GM23338 (cell line): ENCODE measurements around the gene SLC30A10. TPM values are rescaled to one million over a fixed set of nuclear protein-coding genes. Genes with fewer than 3 reads are reported as not detected.

ENCODE experiments used
- ATAC-seq: fragments of 200-7000 bp; cut with Tn5 transposase; 3 replicates; pipeline ENCODE4 v1.9.1; 2020
- DNase-seq: peaks from one replicate; pipeline ENCODE4 v3.0.0-alpha.2; 2015; ENCODE audit warnings: low spot score
- H2AFZ ChIP-seq: fragments of 200-600 bp; sonication (generic); 2 replicates; pipeline ENCODE4 v1.8.0; 2016; ENCODE audit warnings: antibody characterized with exemption, mild to moderate bottlenecking, moderate library complexity
- H3F3A ChIP-seq: fragments of 200-600 bp; sonication (generic); replicated peaks from 2 replicates; pipeline ENCODE4 v1.8.0; 2017; ENCODE audit warnings: antibody characterized with exemption, mixed run types, low read depth
- H3K27ac ChIP-seq: fragments of 200-600 bp; sonication (generic); 2 replicates; pipeline ENCODE4 v1.6.1; 2016; ENCODE audit warnings: low read depth
- H3K27me3 ChIP-seq: fragments of 200-600 bp; sonication (generic); 2 replicates; pipeline ENCODE4 v1.8.0; 2016; ENCODE audit warnings: mild to moderate bottlenecking, mixed run types, moderate library complexity; ENCODE audit not compliant: insufficient read depth
- H3K36me3 ChIP-seq: fragments of 200-600 bp; sonication (generic); 2 replicates; pipeline ENCODE4 v1.8.0; 2016; ENCODE audit warnings: mild to moderate bottlenecking; ENCODE audit not compliant: insufficient read depth
- H3K4me1 ChIP-seq: fragments of 200-600 bp; sonication (generic); 2 replicates; pipeline ENCODE4 v1.8.0; 2016; ENCODE audit warnings: mild to moderate bottlenecking, moderate library complexity; ENCODE audit not compliant: insufficient read depth
- H3K4me2 ChIP-seq: fragments of 200-600 bp; sonication (generic); 2 replicates; pipeline ENCODE4 v1.7.1; 2017; ENCODE audit warnings: mixed run types
- H3K4me3 ChIP-seq: fragments of 200-600 bp; sonication (generic); 2 replicates; pipeline ENCODE4 v1.6.1; 2016; ENCODE audit warnings: mixed run types
- H3K79me2 ChIP-seq: fragments of 200-600 bp; sonication (generic); replicated peaks from 2 replicates; pipeline ENCODE4 v1.8.0; 2017; ENCODE audit warnings: mild to moderate bottlenecking; ENCODE audit not compliant: insufficient read depth
- H3K9me2 ChIP-seq: fragments of 200-600 bp; sonication (generic); 2 replicates; pipeline ENCODE4 v1.8.0; 2017; ENCODE audit not compliant: insufficient read depth
- H4K20me1 ChIP-seq: fragments of 200-600 bp; sonication (generic); replicated peaks from 2 replicates; pipeline ENCODE4 v1.8.0; 2017; ENCODE audit warnings: mild to moderate bottlenecking; ENCODE audit not compliant: insufficient read depth
- H3K27ac Mint-ChIP-seq: 2 replicates; pipeline ENCODE4 v1.8.0; 2020; ENCODE audit warnings: inconsistent platforms, mild to moderate bottlenecking, moderate library complexity, mixed read lengths
- H3K27me3 Mint-ChIP-seq: 3 replicates; pipeline ENCODE4 v1.8.0; 2022; ENCODE audit warnings: low read depth, mild to moderate bottlenecking, moderate library complexity, mixed read lengths, inconsistent platforms; ENCODE audit not compliant: insufficient read depth, poor library complexity
- H3K36me3 Mint-ChIP-seq: 3 replicates; pipeline ENCODE4 v1.8.0; 2021; ENCODE audit warnings: low read depth, mild to moderate bottlenecking, inconsistent platforms, moderate library complexity, mixed read lengths
- H3K4me1 Mint-ChIP-seq: 3 replicates; pipeline ENCODE4 v1.8.0; 2020; ENCODE audit warnings: mild to moderate bottlenecking, inconsistent platforms, mixed read lengths
- H3K4me3 Mint-ChIP-seq: 3 replicates; pipeline ENCODE4 v1.8.0; 2021; ENCODE audit warnings: moderate library complexity, mild to moderate bottlenecking, inconsistent platforms, mixed read lengths
- H3K9me3 Mint-ChIP-seq: 3 replicates; pipeline ENCODE4 v1.8.0; 2020; ENCODE audit warnings: moderate library complexity, mild to moderate bottlenecking, inconsistent platforms, mixed read lengths
- CREB1 ChIP-seq: fragments of 250-450 bp; sonication (Bioruptor Pico); IDR thresholded peaks from 2 replicates; pipeline ENCODE4 v1.5.0; 2020; ENCODE audit warnings: low read depth, mild to moderate bottlenecking, moderate library complexity
- EZH2 ChIP-seq: fragments of 200-600 bp; sonication (generic); IDR thresholded peaks from one replicate; pipeline ENCODE4 v1.8.0; 2017; ENCODE audit warnings: antibody characterized with exemption, mild to moderate bottlenecking, low read depth; ENCODE audit not compliant: unreplicated experiment
- EZH2phosphoT487 ChIP-seq: fragments of 200-600 bp; sonication (generic); IDR thresholded peaks from one replicate; pipeline ENCODE4 v1.8.1; 2018; ENCODE audit warnings: antibody characterized with exemption; ENCODE audit not compliant: unreplicated experiment
- JUNB ChIP-seq: IDR thresholded peaks from one replicate; pipeline ENCODE4 v1.6.1; 2016; ENCODE audit warnings: antibody characterized with exemption; ENCODE audit not compliant: unreplicated experiment
- STAT1 ChIP-seq: IDR thresholded peaks from one replicate; pipeline ENCODE4 v1.6.1; 2016; ENCODE audit warnings: antibody characterized with exemption; ENCODE audit not compliant: unreplicated experiment
- ZNF114 ChIP-seq: fragments of 250-450 bp; sonication (Bioruptor Pico); IDR thresholded peaks from 2 replicates; pipeline ENCODE4 v1.5.0; 2020; ENCODE audit warnings: mild to moderate bottlenecking, moderate library complexity
- ZNF331 ChIP-seq: fragments of 250-450 bp; sonication (Bioruptor Pico); IDR thresholded peaks from 2 replicates; pipeline ENCODE4 v1.5.0; 2020; ENCODE audit warnings: low read depth, mild to moderate bottlenecking, moderate library complexity
- polyA plus RNA-seq: library from polyadenylated mRNA; unstranded; fragments of >200 nt; fragmentation: Nextera tagmentation; extraction: Ambion mirVana; gene quantifications from 2 replicates; pipeline ENCODE4 v1.2.1, GENCODE V29; 2016
- total RNA-seq: library from RNA; depleted of rRNA; stranded (reverse); fragments of >200 nt; shearing (Covaris generic); gene quantifications from 2 replicates; pipeline ENCODE4 v1.2.3, GENCODE V29; 2014
- TF ChIP-seq, protein P1 (sequence below): IDR thresholded peaks from 2 replicates; pipeline ENCODE4 v1.6.1; 2016; ENCODE audit warnings: antibody characterized with exemption
- TF ChIP-seq, protein P2 (sequence below): IDR thresholded peaks from one replicate; pipeline ENCODE4 v1.6.1; 2018; ENCODE audit warnings: antibody characterized with exemption; ENCODE audit not compliant: unreplicated experiment
- TF ChIP-seq, protein P3 (sequence below), 2 experiments: fragments of 200-600 bp in 1 of 2; sonication (generic) in 1 of 2; conservative IDR thresholded peaks; 2 replicates each; pipeline versions ENCODE4 v1.5.1 to v1.6.1; 2016 to 2017; ENCODE audit warnings: antibody characterized with exemption in 2 of 2, low read depth in 2 of 2, mild to moderate bottlenecking in 2 of 2, moderate library complexity in 1 of 2
- TF ChIP-seq, protein P4 (sequence below): fragments of 250-450 bp; sonication (Bioruptor Pico); IDR thresholded peaks from 2 replicates; pipeline ENCODE4 v1.5.0; 2020; ENCODE audit warnings: mild to moderate bottlenecking, moderate library complexity

The SLC30A10 gene
- total and polyA plus RNA-seq, 2 experiments from 2014 or later, result 0.47 to 1.1 TPM

DNA sequence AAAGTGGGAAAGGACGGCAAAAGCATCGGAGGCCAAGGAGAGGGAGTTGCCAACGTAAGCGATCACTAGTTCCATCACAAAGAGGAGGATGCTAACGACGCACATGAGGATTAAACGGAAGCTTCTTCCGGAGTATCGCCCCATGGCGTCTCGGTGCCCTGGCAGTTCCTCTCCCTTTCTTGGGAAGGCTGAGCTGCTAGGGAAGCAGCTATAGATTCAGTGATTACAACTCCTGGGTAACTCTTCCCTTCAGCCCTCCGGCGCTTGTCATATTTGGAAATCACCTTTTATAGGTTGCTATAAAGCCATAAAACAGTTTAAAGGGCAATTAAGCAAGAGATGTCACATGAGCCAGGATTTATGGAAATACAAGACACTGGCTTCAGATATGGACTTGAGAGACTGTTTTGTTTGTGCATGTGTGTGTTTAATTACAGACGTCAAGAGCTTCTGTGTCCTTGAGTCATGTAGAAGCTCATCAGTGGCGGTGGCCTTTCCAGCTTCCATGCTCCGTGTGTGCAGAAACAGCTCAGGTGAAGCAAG is 30.6 kb upstream of the SLC30A10 start:
- DNase-seq, result no peak
- H3K9me3 Mint-ChIP-seq, result no peaks in the 10 kb centered on the region
- H3K4me3 ChIP-seq, result no peak overlapping the region
- no peaks in the 10 kb centered on the region for H3F3A ChIP-seq
- no peak for TF ChIP-seq EZH2phosphoT487
- no peak for TF ChIP-seq STAT1
- TF ChIP-seq ZNF331 (CRISPR knock-in tag), result no peak
- TF ChIP-seq JUNB, result no peak
- TF ChIP-seq, protein P1, sequence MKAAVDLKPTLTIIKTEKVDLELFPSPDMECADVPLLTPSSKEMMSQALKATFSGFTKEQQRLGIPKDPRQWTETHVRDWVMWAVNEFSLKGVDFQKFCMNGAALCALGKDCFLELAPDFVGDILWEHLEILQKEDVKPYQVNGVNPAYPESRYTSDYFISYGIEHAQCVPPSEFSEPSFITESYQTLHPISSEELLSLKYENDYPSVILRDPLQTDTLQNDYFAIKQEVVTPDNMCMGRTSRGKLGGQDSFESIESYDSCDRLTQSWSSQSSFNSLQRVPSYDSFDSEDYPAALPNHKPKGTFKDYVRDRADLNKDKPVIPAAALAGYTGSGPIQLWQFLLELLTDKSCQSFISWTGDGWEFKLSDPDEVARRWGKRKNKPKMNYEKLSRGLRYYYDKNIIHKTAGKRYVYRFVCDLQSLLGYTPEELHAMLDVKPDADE, result no peak
- TF ChIP-seq, protein P2, sequence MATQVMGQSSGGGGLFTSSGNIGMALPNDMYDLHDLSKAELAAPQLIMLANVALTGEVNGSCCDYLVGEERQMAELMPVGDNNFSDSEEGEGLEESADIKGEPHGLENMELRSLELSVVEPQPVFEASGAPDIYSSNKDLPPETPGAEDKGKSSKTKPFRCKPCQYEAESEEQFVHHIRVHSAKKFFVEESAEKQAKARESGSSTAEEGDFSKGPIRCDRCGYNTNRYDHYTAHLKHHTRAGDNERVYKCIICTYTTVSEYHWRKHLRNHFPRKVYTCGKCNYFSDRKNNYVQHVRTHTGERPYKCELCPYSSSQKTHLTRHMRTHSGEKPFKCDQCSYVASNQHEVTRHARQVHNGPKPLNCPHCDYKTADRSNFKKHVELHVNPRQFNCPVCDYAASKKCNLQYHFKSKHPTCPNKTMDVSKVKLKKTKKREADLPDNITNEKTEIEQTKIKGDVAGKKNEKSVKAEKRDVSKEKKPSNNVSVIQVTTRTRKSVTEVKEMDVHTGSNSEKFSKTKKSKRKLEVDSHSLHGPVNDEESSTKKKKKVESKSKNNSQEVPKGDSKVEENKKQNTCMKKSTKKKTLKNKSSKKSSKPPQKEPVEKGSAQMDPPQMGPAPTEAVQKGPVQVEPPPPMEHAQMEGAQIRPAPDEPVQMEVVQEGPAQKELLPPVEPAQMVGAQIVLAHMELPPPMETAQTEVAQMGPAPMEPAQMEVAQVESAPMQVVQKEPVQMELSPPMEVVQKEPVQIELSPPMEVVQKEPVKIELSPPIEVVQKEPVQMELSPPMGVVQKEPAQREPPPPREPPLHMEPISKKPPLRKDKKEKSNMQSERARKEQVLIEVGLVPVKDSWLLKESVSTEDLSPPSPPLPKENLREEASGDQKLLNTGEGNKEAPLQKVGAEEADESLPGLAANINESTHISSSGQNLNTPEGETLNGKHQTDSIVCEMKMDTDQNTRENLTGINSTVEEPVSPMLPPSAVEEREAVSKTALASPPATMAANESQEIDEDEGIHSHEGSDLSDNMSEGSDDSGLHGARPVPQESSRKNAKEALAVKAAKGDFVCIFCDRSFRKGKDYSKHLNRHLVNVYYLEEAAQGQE, result no peak
- TF ChIP-seq, protein P3, sequence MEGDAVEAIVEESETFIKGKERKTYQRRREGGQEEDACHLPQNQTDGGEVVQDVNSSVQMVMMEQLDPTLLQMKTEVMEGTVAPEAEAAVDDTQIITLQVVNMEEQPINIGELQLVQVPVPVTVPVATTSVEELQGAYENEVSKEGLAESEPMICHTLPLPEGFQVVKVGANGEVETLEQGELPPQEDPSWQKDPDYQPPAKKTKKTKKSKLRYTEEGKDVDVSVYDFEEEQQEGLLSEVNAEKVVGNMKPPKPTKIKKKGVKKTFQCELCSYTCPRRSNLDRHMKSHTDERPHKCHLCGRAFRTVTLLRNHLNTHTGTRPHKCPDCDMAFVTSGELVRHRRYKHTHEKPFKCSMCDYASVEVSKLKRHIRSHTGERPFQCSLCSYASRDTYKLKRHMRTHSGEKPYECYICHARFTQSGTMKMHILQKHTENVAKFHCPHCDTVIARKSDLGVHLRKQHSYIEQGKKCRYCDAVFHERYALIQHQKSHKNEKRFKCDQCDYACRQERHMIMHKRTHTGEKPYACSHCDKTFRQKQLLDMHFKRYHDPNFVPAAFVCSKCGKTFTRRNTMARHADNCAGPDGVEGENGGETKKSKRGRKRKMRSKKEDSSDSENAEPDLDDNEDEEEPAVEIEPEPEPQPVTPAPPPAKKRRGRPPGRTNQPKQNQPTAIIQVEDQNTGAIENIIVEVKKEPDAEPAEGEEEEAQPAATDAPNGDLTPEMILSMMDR (conservative IDR thresholded peaks at IDR 0.05; ENCODE audit: low read depth in 2 of 2), result no peak
- TF ChIP-seq, protein P4, sequence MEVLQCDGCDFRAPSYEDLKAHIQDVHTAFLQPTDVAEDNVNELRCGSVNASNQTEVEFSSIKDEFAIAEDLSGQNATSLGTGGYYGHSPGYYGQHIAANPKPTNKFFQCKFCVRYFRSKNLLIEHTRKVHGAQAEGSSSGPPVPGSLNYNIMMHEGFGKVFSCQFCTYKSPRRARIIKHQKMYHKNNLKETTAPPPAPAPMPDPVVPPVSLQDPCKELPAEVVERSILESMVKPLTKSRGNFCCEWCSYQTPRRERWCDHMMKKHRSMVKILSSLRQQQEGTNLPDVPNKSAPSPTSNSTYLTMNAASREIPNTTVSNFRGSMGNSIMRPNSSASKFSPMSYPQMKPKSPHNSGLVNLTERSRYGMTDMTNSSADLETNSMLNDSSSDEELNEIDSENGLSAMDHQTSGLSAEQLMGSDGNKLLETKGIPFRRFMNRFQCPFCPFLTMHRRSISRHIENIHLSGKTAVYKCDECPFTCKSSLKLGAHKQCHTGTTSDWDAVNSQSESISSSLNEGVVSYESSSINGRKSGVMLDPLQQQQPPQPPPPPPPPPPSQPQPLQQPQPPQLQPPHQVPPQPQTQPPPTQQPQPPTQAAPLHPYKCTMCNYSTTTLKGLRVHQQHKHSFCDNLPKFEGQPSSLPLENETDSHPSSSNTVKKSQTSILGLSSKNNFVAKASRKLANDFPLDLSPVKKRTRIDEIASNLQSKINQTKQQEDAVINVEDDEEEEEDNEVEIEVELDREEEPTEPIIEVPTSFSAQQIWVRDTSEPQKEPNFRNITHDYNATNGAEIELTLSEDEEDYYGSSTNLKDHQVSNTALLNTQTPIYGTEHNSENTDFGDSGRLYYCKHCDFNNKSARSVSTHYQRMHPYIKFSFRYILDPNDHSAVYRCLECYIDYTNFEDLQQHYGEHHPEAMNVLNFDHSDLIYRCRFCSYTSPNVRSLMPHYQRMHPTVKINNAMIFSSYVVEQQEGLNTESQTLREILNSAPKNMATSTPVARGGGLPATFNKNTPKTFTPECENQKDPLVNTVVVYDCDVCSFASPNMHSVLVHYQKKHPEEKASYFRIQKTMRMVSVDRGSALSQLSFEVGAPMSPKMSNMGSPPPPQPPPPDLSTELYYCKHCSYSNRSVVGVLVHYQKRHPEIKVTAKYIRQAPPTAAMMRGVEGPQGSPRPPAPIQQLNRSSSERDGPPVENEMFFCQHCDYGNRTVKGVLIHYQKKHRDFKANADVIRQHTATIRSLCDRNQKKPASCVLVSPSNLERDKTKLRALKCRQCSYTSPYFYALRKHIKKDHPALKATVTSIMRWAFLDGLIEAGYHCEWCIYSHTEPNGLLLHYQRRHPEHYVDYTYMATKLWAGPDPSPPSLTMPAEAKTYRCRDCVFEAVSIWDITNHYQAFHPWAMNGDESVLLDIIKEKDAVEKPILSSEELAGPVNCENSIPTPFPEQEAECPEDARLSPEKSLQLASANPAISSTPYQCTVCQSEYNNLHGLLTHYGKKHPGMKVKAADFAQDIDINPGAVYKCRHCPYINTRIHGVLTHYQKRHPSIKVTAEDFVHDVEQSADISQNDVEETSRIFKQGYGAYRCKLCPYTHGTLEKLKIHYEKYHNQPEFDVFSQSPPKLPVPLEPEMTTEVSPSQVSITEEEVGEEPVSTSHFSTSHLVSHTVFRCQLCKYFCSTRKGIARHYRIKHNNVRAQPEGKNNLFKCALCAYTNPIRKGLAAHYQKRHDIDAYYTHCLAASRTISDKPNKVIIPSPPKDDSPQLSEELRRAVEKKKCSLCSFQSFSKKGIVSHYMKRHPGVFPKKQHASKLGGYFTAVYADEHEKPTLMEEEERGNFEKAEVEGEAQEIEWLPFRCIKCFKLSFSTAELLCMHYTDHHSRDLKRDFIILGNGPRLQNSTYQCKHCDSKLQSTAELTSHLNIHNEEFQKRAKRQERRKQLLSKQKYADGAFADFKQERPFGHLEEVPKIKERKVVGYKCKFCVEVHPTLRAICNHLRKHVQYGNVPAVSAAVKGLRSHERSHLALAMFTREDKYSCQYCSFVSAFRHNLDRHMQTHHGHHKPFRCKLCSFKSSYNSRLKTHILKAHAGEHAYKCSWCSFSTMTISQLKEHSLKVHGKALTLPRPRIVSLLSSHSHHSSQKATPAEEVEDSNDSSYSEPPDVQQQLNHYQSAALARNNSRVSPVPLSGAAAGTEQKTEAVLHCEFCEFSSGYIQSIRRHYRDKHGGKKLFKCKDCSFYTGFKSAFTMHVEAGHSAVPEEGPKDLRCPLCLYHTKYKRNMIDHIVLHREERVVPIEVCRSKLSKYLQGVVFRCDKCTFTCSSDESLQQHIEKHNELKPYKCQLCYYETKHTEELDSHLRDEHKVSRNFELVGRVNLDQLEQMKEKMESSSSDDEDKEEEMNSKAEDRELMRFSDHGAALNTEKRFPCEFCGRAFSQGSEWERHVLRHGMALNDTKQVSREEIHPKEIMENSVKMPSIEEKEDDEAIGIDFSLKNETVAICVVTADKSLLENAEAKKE (CRISPR knock-in tag), result no peak
- no peak for TF ChIP-seq CREB1 (CRISPR knock-in tag)
- no peak for TF ChIP-seq EZH2
- no peak for TF ChIP-seq ZNF114 (CRISPR knock-in tag)
- H3K4me1 Mint-ChIP-seq, result no peaks in the 10 kb centered on the region
- no peaks in the 10 kb centered on the region for H3K36me3 Mint-ChIP-seq
- no peaks in the 10 kb centered on the region for H3K27me3 ChIP-seq
- peaks cover 3% of the 10 kb centered on the region; the same call in 1 of the 2 replicates for H3K9me2 ChIP-seq
- no peaks in the 10 kb centered on the region for H3K4me1 ChIP-seq
- no peak overlapping the region for H3K27ac Mint-ChIP-seq
- peaks cover under 1% of the 10 kb centered on the region for H3K27me3 Mint-ChIP-seq
- H3K4me3 Mint-ChIP-seq, result no peak overlapping the region
- H3K36me3 ChIP-seq, result no peaks in the 10 kb centered on the region
- no peak overlapping the region for H3K27ac ChIP-seq
- ATAC-seq, result no peak
- peak overlapping the region; percentile 47; the same call in 1 of the 2 replicates for H2AFZ ChIP-seq
- H4K20me1 ChIP-seq, result no peaks in the 10 kb centered on the region
- no peaks in the 10 kb centered on the region for H3K79me2 ChIP-seq
- H3K4me2 ChIP-seq, result no peak overlapping the region
